OCI-LY1 (cell line): Measurements from ENCODE around the gene C2.

Experiments
- EZH2 ChIP-seq: fragments of 200-600 bp; sonication (generic), shearing (Covaris generic); IDR thresholded peaks from 2 replicates; pipeline ENCODE4 v1.8.0; 2017; ENCODE audit warnings: borderline replicate concordance, mixed run types, mild to moderate bottlenecking, antibody characterized with exemption, low read length, moderate library complexity, mixed read lengths
- TF ChIP-seq, protein P1 (sequence below): fragments of 200-600 bp; sonication (generic), shearing (Covaris generic); IDR thresholded peaks from 2 replicates; pipeline ENCODE4 v1.5.1; 2017; ENCODE audit warnings: mild to moderate bottlenecking, antibody characterized with exemption, low read length, moderate library complexity, mixed read lengths

GRCh38 chr6:31903957-31904356 lies 23.6 kb upstream of the C2 start:
- TF ChIP-seq EZH2, result no peak
- TF ChIP-seq, protein P1, sequence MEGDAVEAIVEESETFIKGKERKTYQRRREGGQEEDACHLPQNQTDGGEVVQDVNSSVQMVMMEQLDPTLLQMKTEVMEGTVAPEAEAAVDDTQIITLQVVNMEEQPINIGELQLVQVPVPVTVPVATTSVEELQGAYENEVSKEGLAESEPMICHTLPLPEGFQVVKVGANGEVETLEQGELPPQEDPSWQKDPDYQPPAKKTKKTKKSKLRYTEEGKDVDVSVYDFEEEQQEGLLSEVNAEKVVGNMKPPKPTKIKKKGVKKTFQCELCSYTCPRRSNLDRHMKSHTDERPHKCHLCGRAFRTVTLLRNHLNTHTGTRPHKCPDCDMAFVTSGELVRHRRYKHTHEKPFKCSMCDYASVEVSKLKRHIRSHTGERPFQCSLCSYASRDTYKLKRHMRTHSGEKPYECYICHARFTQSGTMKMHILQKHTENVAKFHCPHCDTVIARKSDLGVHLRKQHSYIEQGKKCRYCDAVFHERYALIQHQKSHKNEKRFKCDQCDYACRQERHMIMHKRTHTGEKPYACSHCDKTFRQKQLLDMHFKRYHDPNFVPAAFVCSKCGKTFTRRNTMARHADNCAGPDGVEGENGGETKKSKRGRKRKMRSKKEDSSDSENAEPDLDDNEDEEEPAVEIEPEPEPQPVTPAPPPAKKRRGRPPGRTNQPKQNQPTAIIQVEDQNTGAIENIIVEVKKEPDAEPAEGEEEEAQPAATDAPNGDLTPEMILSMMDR, result no peak
